HepG2 (cell line): Measurements from ENCODE around the gene LSM10. TPM values are rescaled to one million over a fixed set of nuclear protein-coding genes. Genes with fewer than 3 reads are reported as not detected.

ENCODE experiments used
- ATAC-seq: fragments of 200-7000 bp; cut with Tn5 transposase; 3 replicates; pipeline ENCODE4 v1.9.1; 2020; ENCODE audit warnings: mild to moderate bottlenecking, moderate library complexity
- BruUV-seq: library from RNA; stranded (reverse); fragments of 400-500 nt; replicated peaks from 2 replicates; lab custom pipeline; 2021; lab: Mats Ljungman, UMichigan
- CTCF ChIA-PET: fragments of 300-600 bp; formaldehyde crosslinking; extraction: SDS; loops from one replicate; lab custom pipeline; 2021; ENCODE audit warnings: low total read pairs, inconsistent platforms, low intra/inter-chr PET ratio; lab: Yijun Ruan, JAX
- POLR2A ChIA-PET: fragments of 350-600 bp; sonication (Branson Sonifier 250); formaldehyde crosslinking; loops from one replicate; lab custom pipeline; 2020; ENCODE audit warnings: antibody characterized with exemption, inconsistent platforms; lab: Yijun Ruan, JAX
- DNase-seq: peaks from one replicate; pipeline ENCODE4 v3.0.0-alpha.2; 2015; ENCODE audit warnings: low spot score
- FAIRE-seq: peaks from 3 replicates; lab custom pipeline; 2011; peaks lifted over from hg19 to GRCh38; lab: Jason Lieb, UNC
- H2AFZ ChIP-seq: one replicate; pipeline ENCODE4 v1.6.1; 2011; ENCODE audit warnings: low read length, inconsistent platforms
- H3K27ac ChIP-seq: fragments of 300-600 bp; 3 replicates; pipeline ENCODE4 v1.8.0; 2011; ENCODE audit warnings: mixed run types, mild to moderate bottlenecking, mixed read lengths, low read length, inconsistent platforms; ENCODE audit not compliant: insufficient read depth; ENCODE audit errors: extremely low read length
- H3K27me3 ChIP-seq, 2 experiments: fragments of 200-600 bp in 1 of 2; 2 replicates in 1 of 2; 3 replicates in 1 of 2; pipeline versions ENCODE4 v1.6.0 to v1.8.0; 2011; ENCODE audit warnings: low read length in 2 of 2, mild to moderate bottlenecking in 2 of 2, moderate library complexity in 2 of 2, inconsistent platforms in 1 of 2; ENCODE audit not compliant: insufficient read depth in 2 of 2, control insufficient read depth in 1 of 2
- H3K36me3 ChIP-seq, 2 experiments: fragments of 200-600 bp in 1 of 2; replicated peaks in 1 of 2; 2 replicates in 1 of 2; 3 replicates in 1 of 2; pipeline versions ENCODE4 v1.5.1 to v1.8.0; 2011; ENCODE audit warnings: low read length in 2 of 2, inconsistent platforms in 1 of 2; ENCODE audit not compliant: insufficient read depth in 2 of 2, control insufficient read depth in 1 of 2
- H3K4me1 ChIP-seq: 2 replicates; pipeline ENCODE4 v1.5.1; 2012; ENCODE audit warnings: low read length, inconsistent platforms; ENCODE audit not compliant: insufficient read depth
- H3K4me2 ChIP-seq: 2 replicates; pipeline ENCODE4 v1.6.0; 2011; ENCODE audit warnings: low read depth, low read length, inconsistent platforms
- H3K4me3 ChIP-seq, 3 experiments: fragments of 200-600 bp in 1 of 3; sonication (generic), shearing (Covaris generic) in 1 of 3; replicated peaks in 1 of 3; 2 replicates each; pipeline ENCODE4 v1.5.1; 2011 to 2016; ENCODE audit warnings: low read length in 3 of 3, inconsistent platforms in 2 of 3, low read depth in 2 of 3, mild to moderate bottlenecking in 2 of 3, control low read depth in 1 of 3, mixed read lengths in 1 of 3; ENCODE audit not compliant: insufficient read depth in 1 of 3
- H3K79me2 ChIP-seq: one replicate; pipeline ENCODE4 v1.6.1; 2011; ENCODE audit warnings: low read length, inconsistent platforms; ENCODE audit not compliant: insufficient read depth
- H3K9ac ChIP-seq: 2 replicates; pipeline ENCODE4 v1.6.0; 2011; ENCODE audit warnings: mild to moderate bottlenecking, low read depth, low read length, inconsistent platforms; ENCODE audit not compliant: insufficient read depth
- H3K9me3 ChIP-seq: 2 replicates; pipeline ENCODE4 v1.5.1; 2012; ENCODE audit warnings: mild to moderate bottlenecking, low read length
- H4K20me1 ChIP-seq: 2 replicates; pipeline ENCODE4 v1.6.0; 2011; ENCODE audit warnings: inconsistent platforms, mild to moderate bottlenecking, low read length, moderate library complexity; ENCODE audit not compliant: insufficient read depth
- CBX1 ChIP-seq: IDR thresholded peaks from one replicate; pipeline ENCODE4 v1.6.1; 2016; ENCODE audit warnings: antibody characterized with exemption, low read depth
- CCDC6 ChIP-seq: sonication (generic); formaldehyde crosslinking; IDR thresholded peaks from 2 replicates; pipeline ENCODE4 v1.8.1; 2022; ENCODE audit warnings: mild to moderate bottlenecking, missing genetic modification reagents, moderate library complexity
- RBM22 ChIP-seq: fragments of 200-400 bp; formaldehyde crosslinking; optimal IDR thresholded peaks from 2 replicates; pipeline ENCODE3; 2017; ENCODE audit warnings: mild to moderate bottlenecking, low read length, moderate library complexity
- SATB2 ChIP-seq: sonication (generic); formaldehyde crosslinking; IDR thresholded peaks from 2 replicates; pipeline ENCODE4 v1.5.0; 2020; ENCODE audit warnings: missing genetic modification reagents
- ZBTB20 ChIP-seq: sonication (generic); formaldehyde crosslinking; IDR thresholded peaks from 2 replicates; pipeline ENCODE4 v1.8.1; 2023; ENCODE audit warnings: missing genetic modification reagents, low read depth, mild to moderate bottlenecking, borderline replicate concordance
- ZBTB4 ChIP-seq: sonication (generic); formaldehyde crosslinking; IDR thresholded peaks from 2 replicates; pipeline ENCODE4 v1.4.0; 2020; ENCODE audit warnings: missing genetic modification reagents, mild to moderate bottlenecking, borderline replicate concordance
- ZNF773 ChIP-seq: sonication (generic); formaldehyde crosslinking; IDR thresholded peaks from 2 replicates; pipeline ENCODE4 v1.4.0; 2020; ENCODE audit warnings: missing genetic modification reagents, borderline replicate concordance
- WGBS: methylation state at CpG from one replicate; pipeline ENCODE4 v1.1.6; 2017; ENCODE audit warnings: low lambda C conversion rate; 5-methylcytosine and 5-hydroxymethylcytosine counted together
- in situ Hi-C: cut with HindIII; loops from 2 replicates; pipeline ENCODE4 v1.10.0; 2017; ENCODE audit warnings: low pct_unique_long_range_greater_than_20kb; ENCODE audit not compliant: extremely low pct_ligation_motif_present
- intact Hi-C: fragments of 100-400 bp; cut with micrococcal nuclease; formaldehyde crosslinking; loops from one replicate; pipeline ENCODE4 v1.10.0; 2022; ENCODE audit not compliant: unreplicated experiment
- polyA plus RNA-seq, 8 experiments: library from polyadenylated mRNA; depleted of rRNA in 3 of 8; stranded (reverse) in 7 of 8; unstranded in 1 of 8; fragments of >200 nt; fragmentation: Illumina TruSeq in 4 of 8; extraction: Trizol in 4 of 8; gene quantifications; 2 replicates each; pipeline versions ENCODE4 v1.2.1 to v1.2.3, GENCODE V29; 2011 to 2016; ENCODE audit warnings: low read depth in 4 of 8, missing spikeins in 1 of 8, mixed read lengths in 1 of 8; ENCODE audit not compliant: insufficient read depth in 1 of 8
- total RNA-seq, 5 experiments: library from RNA; depleted of rRNA; stranded (reverse); fragments of >200 nt; fragmentation: Illumina TruSeq; extraction: Trizol; gene quantifications; 2 replicates each; pipeline ENCODE4 v1.2.3, GENCODE V29; 2016; ENCODE audit warnings: low read depth in 1 of 5

The LSM10 gene
- total and polyA plus RNA-seq, 2 of the 13 experiments (the other 11 are each of a cell fraction or from before 2014, with no cell fraction given): 14.0 to 52.0 TPM

GRCh38 chr1:36366091-36366661, 31.5 kb downstream of the LSM10 start:
- ATAC-seq (no peak), FAIRE-seq (no peak), DNase-seq (no peak)
- Histone ChIP-seq H3K4me3 (no peak overlapping the region), H3K4me2 (no peak overlapping the region), H3K79me2 (peaks cover 12% of the 10 kb centered on the region), H2AFZ (no peak overlapping the region), H3K36me3 (peaks cover 17 to 52% of the 10 kb centered on the region in 2 experiments), H3K9ac (no peak overlapping the region), H3K4me1 (peaks cover 28% of the 10 kb centered on the region), H3K27me3 (no peaks in the 10 kb centered on the region), H4K20me1 (no peaks in the 10 kb centered on the region), H3K27ac (no peak overlapping the region), H3K9me3 (no peaks in the 10 kb centered on the region)
- ChIA-PET POLR2A (no interaction called here), CTCF (no interaction called here)
- in situ Hi-C loops: no loop called here
- whole genome bisulfite sequencing: 99% methylated on average over 18 of the region's 18 CpGs
- no TSS peak for BruUV-seq
- intact Hi-C loops: no loop called here
- TF ChIP-seq RBM22 (peak; percentile 28), CBX1 (no peak)

- H3K4me2 ChIP-seq: no peak overlapping the region
- no peak for ATAC-seq
- peaks cover 12% of the 10 kb centered on the region for H3K79me2 ChIP-seq
- H3K27ac ChIP-seq: no peak overlapping the region
- H3K9ac ChIP-seq: no peak overlapping the region
- H3K27me3 ChIP-seq: no peaks in the 10 kb centered on the region
- no peaks in the 10 kb centered on the region for H4K20me1 ChIP-seq
- H3K36me3 ChIP-seq: peaks cover 18 to 58% of the 10 kb centered on the region in 2 experiments
- BruUV-seq: no TSS peak
- no peak overlapping the region for H3K4me3 ChIP-seq
- DNase-seq: no peak
- TF ChIP-seq ZBTB4 (no peak), CCDC6 (CRISPR knock-in tag) (no peak), SATB2 (CRISPR knock-in tag) (no peak), ZNF773 (no peak), ZBTB20 (no peak)
- ChIA-PET CTCF (no interaction called here), POLR2A (no interaction called here)
- in situ Hi-C loops: no loop called here
- H3K4me1 ChIP-seq: peaks cover 28% of the 10 kb centered on the region
- intact Hi-C loops: no loop called here
- 100% methylated on average over 1 of the region's 1 CpG for WGBS
- H2AFZ ChIP-seq: no peak overlapping the region
- no peaks in the 10 kb centered on the region for H3K9me3 ChIP-seq
- FAIRE-seq: no peak
Observed at GRCh38 chr1:36365381-36365780, 32.3 kb downstream of the LSM10 start.
